Measurements from ENCODE around the gene VPS8. TPM values are rescaled to one million over a fixed set of nuclear protein-coding genes. Genes with fewer than 3 reads are reported as not detected.
"Not testable (repeated sequence)": the region's sequence is repeated elsewhere in the genome, so short reads cannot be mapped to it uniquely, and the experiment has no call there.

Gene VPS8
- total RNA-seq, 2 experiments from 2014 or later: 30.2 to 33.3 TPM

DNA sequence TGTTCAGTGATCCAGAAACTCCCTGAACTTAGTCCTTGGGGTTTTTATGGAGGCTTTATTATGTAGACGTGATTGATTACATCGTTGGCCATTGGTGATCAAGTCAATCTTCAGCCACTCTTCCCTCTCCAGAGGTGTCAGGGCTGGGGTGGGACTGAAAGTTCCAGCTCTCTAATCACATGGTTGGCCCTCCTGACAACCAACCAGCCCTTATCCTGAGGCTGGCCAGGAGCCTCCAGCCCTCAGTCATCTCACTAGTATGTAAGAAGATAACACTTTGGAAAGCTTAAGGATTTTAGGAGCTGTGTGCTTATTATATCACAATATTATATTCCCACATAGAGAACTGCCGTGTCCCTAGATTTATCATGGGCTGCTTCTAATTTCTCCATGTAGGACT lies 142.3 kb downstream of the VPS8 start:
- Mint-ChIP-seq H3K9me3 (no peaks in the 10 kb centered on the region), H3K27me3 (no peaks in the 10 kb centered on the region), H3K4me1 (ENCODE audit: low read depth) (peaks cover 10% of the 10 kb centered on the region), H3K27ac (no peak overlapping the region), H3K36me3 (ENCODE audit: low read depth) (peaks cover 16% of the 10 kb centered on the region), H3K4me3 (no peak overlapping the region)
- POLR2A ChIA-PET: no interaction called here
- TF ChIP-seq, protein P1, sequence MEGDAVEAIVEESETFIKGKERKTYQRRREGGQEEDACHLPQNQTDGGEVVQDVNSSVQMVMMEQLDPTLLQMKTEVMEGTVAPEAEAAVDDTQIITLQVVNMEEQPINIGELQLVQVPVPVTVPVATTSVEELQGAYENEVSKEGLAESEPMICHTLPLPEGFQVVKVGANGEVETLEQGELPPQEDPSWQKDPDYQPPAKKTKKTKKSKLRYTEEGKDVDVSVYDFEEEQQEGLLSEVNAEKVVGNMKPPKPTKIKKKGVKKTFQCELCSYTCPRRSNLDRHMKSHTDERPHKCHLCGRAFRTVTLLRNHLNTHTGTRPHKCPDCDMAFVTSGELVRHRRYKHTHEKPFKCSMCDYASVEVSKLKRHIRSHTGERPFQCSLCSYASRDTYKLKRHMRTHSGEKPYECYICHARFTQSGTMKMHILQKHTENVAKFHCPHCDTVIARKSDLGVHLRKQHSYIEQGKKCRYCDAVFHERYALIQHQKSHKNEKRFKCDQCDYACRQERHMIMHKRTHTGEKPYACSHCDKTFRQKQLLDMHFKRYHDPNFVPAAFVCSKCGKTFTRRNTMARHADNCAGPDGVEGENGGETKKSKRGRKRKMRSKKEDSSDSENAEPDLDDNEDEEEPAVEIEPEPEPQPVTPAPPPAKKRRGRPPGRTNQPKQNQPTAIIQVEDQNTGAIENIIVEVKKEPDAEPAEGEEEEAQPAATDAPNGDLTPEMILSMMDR (IDR thresholded peaks at IDR 0.05): no peak
- intact Hi-C loops (cut with micrococcal nuclease): no loop called here
- no peak for ATAC-seq
- no peak for DNase-seq
- CTCF ChIA-PET: no interaction called here

DNA sequence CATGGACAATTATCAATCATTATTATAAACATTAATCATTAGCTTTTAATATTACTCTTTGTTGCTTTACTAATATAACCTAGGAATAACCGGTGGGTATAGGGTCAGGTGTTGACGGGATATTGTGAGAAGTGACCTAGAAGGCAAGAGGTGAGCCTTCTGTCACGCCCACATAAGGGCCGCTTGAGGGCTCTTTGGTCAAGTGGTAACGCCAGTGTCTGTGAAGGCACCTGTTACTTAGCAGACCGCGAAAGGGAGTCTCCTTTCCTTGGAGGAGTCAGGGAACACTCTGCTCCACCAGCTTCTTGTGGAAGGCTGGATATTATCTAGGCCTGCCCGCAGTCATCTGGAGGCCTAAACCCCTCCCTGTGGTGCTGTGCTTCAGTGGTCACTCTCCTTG lies 142.9 kb downstream of the VPS8 start:
- H3K4me1 Mint-ChIP-seq (ENCODE audit: low read depth); H3K27me3 Mint-ChIP-seq; intact Hi-C loops (cut with micrococcal nuclease); ATAC-seq; CTCF ChIA-PET; H3K9me3 Mint-ChIP-seq; POLR2A ChIA-PET; H3K27ac Mint-ChIP-seq; H3K4me3 Mint-ChIP-seq; DNase-seq: not testable (repeated sequence)
- peaks cover 15% of the 10 kb centered on the region for H3K36me3 Mint-ChIP-seq (ENCODE audit: low read depth)

DNA sequence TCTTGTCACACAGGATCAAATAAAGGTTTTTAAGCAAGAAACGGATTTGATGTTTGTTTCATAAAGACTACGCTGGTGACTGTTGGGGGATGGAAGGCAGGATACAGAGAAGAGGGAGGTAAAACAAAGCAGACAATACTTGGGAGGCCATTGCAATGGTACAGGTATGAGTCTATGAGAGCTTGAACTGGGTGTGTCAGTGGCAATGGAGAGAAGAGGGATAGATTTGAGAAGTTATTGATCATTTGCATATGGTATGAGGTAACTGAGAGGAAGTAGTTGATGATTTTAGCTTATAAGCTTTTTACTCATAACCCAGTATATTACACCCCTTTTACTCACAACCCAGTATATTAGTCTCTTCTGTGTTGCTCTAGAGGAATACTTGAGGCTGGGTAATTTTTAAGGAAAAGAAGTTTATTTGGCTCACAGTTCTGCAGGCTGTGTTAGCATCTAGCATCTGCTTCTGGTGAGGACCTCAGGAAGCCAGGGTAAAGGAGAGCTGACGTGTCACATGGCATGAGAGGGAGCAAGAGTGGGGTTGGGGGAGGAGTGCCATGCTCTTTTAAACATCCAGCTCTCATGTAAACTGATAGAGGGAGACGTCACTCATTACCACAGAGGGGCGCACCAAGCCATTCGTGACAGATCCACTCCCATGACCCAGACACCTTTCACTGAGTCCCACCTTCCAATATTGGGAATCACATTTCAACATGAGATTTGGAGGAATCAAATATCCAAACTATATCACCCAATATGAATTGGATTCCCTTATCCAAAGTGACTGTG lies 153.9 kb downstream of the VPS8 start:
- CTCF ChIA-PET: no interaction called here
- no peaks in the 10 kb centered on the region for H3K27me3 Mint-ChIP-seq
- peak; percentile 20 for ATAC-seq
- H3K9me3 Mint-ChIP-seq: no peaks in the 10 kb centered on the region
- peak; percentile 3 for DNase-seq
- TF ChIP-seq, protein P1 (IDR thresholded peaks at IDR 0.05): no peak
- H3K36me3 Mint-ChIP-seq (ENCODE audit: low read depth): peaks cover 25% of the 10 kb centered on the region
- no peak overlapping the region for H3K4me3 Mint-ChIP-seq
- intact Hi-C loops (cut with micrococcal nuclease): no loop called here
- POLR2A ChIA-PET: no interaction called here
- H3K27ac Mint-ChIP-seq: no peak overlapping the region
- peaks cover 13% of the 10 kb centered on the region for H3K4me1 Mint-ChIP-seq (ENCODE audit: low read depth)

DNA sequence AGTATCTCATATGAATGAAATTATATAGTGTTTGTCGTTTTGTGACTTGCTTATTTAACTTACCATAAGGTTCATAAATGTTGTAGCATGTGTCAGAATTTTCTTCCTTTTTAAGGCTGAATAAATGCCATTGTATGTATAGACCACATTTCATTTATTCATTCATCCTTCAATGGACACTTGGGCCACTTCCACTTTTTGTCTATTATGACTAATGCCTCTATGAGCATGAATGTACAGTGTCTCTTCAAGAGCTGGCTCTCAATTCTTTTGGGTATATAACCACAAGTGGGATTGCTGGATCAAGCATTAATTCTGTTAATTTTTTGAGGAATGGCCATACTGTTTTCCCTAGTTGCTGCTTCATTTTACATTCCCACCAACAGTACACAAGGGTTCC lies 156.1 kb downstream of the VPS8 start:
- H3K9me3 Mint-ChIP-seq: no peaks in the 10 kb centered on the region
- DNase-seq (no peak), ATAC-seq (no peak)
- H3K27me3 Mint-ChIP-seq: no peaks in the 10 kb centered on the region
- intact Hi-C loops (cut with micrococcal nuclease): no loop called here
- H3K4me1 Mint-ChIP-seq (ENCODE audit: low read depth): peaks cover 13% of the 10 kb centered on the region
- TF ChIP-seq, protein P1 (IDR thresholded peaks at IDR 0.05): no peak
- no peak overlapping the region for H3K4me3 Mint-ChIP-seq
- ChIA-PET CTCF (no interaction called here), POLR2A (no interaction called here)
- H3K27ac Mint-ChIP-seq: no peak overlapping the region
- peaks cover 37% of the 10 kb centered on the region for H3K36me3 Mint-ChIP-seq (ENCODE audit: low read depth)

DNA sequence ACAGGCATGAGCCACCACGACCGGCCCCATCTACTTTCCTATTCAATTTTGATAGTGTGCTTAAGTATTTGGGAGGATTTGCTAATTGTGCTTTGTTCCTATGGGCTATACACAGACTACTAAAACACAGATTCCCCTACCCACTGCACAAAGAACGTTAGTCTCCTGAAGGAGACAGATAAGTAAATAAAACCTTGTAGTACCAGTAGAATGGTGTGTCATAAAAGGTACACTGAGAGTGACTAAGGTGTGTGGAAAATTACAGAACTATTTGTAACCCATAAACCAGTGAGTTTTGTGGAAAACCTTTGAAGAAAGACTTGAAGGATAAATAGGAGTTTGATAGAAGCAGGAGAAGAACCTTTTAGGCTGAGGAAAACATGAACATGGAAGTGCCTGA lies 158.2 kb downstream of the VPS8 start:
- DNase-seq (no peak), ATAC-seq (no peak)
- TF ChIP-seq, protein P1 (IDR thresholded peaks at IDR 0.05): no peak
- no peak overlapping the region for H3K4me3 Mint-ChIP-seq
- intact Hi-C loops (cut with micrococcal nuclease): no loop called here
- no peaks in the 10 kb centered on the region for H3K9me3 Mint-ChIP-seq
- H3K27me3 Mint-ChIP-seq: no peaks in the 10 kb centered on the region
- no peak overlapping the region for H3K27ac Mint-ChIP-seq
- peaks cover 13% of the 10 kb centered on the region for H3K4me1 Mint-ChIP-seq (ENCODE audit: low read depth)
- peaks cover 51% of the 10 kb centered on the region for H3K36me3 Mint-ChIP-seq (ENCODE audit: low read depth)
- ChIA-PET POLR2A (no interaction called here), CTCF (no interaction called here)

All from activated CD8-positive, alpha-beta T cell treated with anti-CD3 and anti-CD28 coated beads for 36 hours (primary cell).